Osteoblast (primary cell): ENCODE results near the gene MRPS27. TPM values are rescaled to one million over a fixed set of nuclear protein-coding genes. Genes with fewer than 3 reads are reported as not detected.

Experiments
- DNase-seq: peaks from one replicate; pipeline ENCODE4 v3.0.0; 2011; ENCODE audit warnings: low spot score, mixed read lengths; ENCODE audit not compliant: insufficient read length; ENCODE audit errors: missing footprints
- H2AFZ ChIP-seq: 2 replicates; pipeline ENCODE4 v1.6.0; 2011; ENCODE audit warnings: mild to moderate bottlenecking, low read length
- H3K27ac ChIP-seq: 2 replicates; pipeline ENCODE4 v1.5.1; 2011; ENCODE audit warnings: mild to moderate bottlenecking, low read depth, low read length, moderate library complexity
- H3K27me3 ChIP-seq: 2 replicates; pipeline ENCODE4 v1.6.0; 2012; ENCODE audit warnings: mild to moderate bottlenecking, control low read depth, inconsistent platforms, low read length, moderate library complexity; ENCODE audit not compliant: insufficient read depth
- H3K36me3 ChIP-seq: 2 replicates; pipeline ENCODE4 v1.5.1; 2011; ENCODE audit warnings: mild to moderate bottlenecking, low read length, control low read depth, moderate library complexity; ENCODE audit not compliant: insufficient read depth
- H3K4me1 ChIP-seq: 2 replicates; pipeline ENCODE4 v1.5.1; 2011; ENCODE audit warnings: mild to moderate bottlenecking, low read length, control low read depth, moderate library complexity; ENCODE audit not compliant: insufficient read depth
- H3K4me2 ChIP-seq: 2 replicates; pipeline ENCODE4 v1.6.0; 2011; ENCODE audit warnings: mild to moderate bottlenecking, low read length; ENCODE audit not compliant: insufficient read depth
- H3K4me3 ChIP-seq: fragments of 200-600 bp; sonication (generic); 3 replicates; pipeline ENCODE4 v1.5.1; 2012; ENCODE audit warnings: mild to moderate bottlenecking, low read length, inconsistent platforms; ENCODE audit not compliant: insufficient read depth
- H3K79me2 ChIP-seq: 2 replicates; pipeline ENCODE4 v1.6.0; 2012; ENCODE audit warnings: mild to moderate bottlenecking, low read length, control low read depth, inconsistent platforms; ENCODE audit not compliant: insufficient read depth
- H3K9me3 ChIP-seq: 2 replicates; pipeline ENCODE4 v1.5.1; 2011; ENCODE audit warnings: low read depth, low read length, control low read depth
- H4K20me1 ChIP-seq: 2 replicates; pipeline ENCODE4 v1.6.0; 2012; ENCODE audit warnings: mild to moderate bottlenecking, low read length, control low read depth; ENCODE audit not compliant: insufficient read depth
- CTCF ChIP-seq: IDR thresholded peaks from 2 replicates; pipeline ENCODE4 v1.5.1; 2011; ENCODE audit warnings: mild to moderate bottlenecking, low read depth, low read length, moderate library complexity; ENCODE audit errors: extremely low read depth
- total RNA-seq: library from RNA; depleted of rRNA; stranded (reverse); fragments of >200 nt; gene quantifications from 2 replicates; pipeline ENCODE4 v1.2.3, GENCODE V29; 2012

Gene MRPS27
- total RNA-seq, 1 donor: 106 TPM

DNA sequence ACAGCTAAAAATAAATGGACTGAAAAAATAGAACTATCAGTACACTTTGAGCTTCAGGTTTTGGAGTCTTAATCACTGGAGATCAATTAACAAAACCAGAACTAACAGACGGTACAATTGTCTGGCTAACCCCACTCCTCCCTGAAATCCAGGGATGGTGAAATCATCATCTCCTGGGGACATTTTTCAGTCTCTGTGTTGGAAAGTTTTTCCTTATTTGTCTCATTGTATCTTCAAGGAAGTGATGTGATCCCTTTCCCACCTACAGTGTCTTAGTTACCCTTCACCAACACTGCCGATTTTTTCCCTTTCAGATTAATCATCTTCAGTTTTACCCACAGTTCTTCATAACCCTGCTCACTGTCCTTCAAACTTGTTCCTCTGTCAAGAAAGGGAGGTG is 130.9 kb downstream of the MRPS27 start:
- Histone ChIP-seq H3K79me2 (peaks cover 78% of the 10 kb centered on the region), H3K27ac (peak overlapping the region; percentile 40), H3K4me3 (no peak overlapping the region), H3K36me3 (peaks cover 90% of the 10 kb centered on the region), H4K20me1 (peaks cover 3% of the 10 kb centered on the region), H3K9me3 (no peaks in the 10 kb centered on the region), H3K4me1 (no peaks in the 10 kb centered on the region), H3K27me3 (no peaks in the 10 kb centered on the region), H2AFZ (no peak overlapping the region), H3K4me2 (no peak overlapping the region)
- no peak for TF ChIP-seq CTCF
- no peak for DNase-seq

DNA sequence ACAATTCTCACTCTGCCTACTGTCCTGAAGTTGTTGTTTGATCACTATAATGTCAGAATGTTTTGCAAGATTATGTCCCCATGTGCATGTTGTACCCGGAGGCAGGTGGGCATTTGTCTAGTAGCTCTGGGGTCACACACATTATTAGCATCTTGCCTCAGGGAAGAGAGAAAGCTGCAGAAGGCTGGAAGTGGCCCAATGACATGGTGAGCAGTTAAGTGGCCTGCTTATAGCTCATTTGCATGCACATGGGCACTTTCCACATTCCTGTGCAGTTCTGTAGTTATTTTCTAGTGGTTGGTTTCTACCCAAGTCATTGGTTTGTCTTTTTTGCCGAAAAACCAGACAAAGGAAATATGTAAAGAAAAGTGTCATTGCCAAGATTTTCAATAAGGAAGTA is 131.9 kb downstream of the MRPS27 start:
- peaks cover 90% of the 10 kb centered on the region for H3K36me3 ChIP-seq
- H3K4me3 ChIP-seq: no peak overlapping the region
- H3K4me1 ChIP-seq: no peaks in the 10 kb centered on the region
- H4K20me1 ChIP-seq: no peaks in the 10 kb centered on the region
- no peak for DNase-seq
- H3K79me2 ChIP-seq: peaks cover 85% of the 10 kb centered on the region
- TF ChIP-seq CTCF: no peak
- H3K27me3 ChIP-seq: no peaks in the 10 kb centered on the region
- no peak overlapping the region for H3K4me2 ChIP-seq
- H3K27ac ChIP-seq: no peak overlapping the region
- H2AFZ ChIP-seq: no peak overlapping the region
- H3K9me3 ChIP-seq: no peaks in the 10 kb centered on the region

DNA sequence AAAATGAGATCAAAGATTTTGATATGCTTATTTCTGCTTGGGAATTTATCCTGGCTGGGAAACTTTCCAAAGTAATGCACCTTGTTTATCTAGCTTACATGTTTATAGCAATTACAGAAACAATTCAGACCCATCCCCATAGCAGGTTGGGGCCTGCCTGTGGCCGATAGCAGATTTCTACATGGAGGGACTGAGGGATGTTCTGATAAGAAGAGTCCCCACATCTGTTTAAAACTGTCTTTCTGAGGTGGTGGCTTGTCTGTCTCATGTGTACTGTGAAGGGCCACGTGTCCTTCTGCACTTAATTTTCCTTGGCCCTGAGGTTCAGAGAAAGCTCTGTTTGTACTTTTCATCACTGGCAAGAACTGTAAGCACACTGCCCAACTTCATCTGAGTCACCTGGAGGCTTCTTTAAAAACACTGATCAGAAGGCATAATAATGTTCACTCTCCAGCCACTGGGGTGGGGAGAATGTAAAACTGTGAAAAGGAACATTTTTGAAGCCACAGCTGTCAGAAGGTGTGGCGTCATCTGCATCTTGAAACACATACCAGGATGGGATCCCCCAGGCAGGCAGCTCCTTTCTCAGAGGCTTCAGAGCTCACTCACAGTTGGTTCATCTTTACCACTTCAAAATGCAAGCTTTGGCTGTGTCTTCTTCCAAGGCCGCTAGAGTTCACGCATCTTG is 132.5 kb downstream of the MRPS27 start:
- Histone ChIP-seq H3K36me3 (peaks cover 87% of the 10 kb centered on the region), H3K4me2 (no peak overlapping the region), H3K4me1 (no peaks in the 10 kb centered on the region), H3K27me3 (no peaks in the 10 kb centered on the region), H3K79me2 (peaks cover 88% of the 10 kb centered on the region), H3K9me3 (no peaks in the 10 kb centered on the region), H3K4me3 (no peak overlapping the region), H4K20me1 (no peaks in the 10 kb centered on the region), H3K27ac (peak overlapping the region; percentile 22), H2AFZ (no peak overlapping the region)
- TF ChIP-seq CTCF: no peak
- DNase-seq: no peak

DNA sequence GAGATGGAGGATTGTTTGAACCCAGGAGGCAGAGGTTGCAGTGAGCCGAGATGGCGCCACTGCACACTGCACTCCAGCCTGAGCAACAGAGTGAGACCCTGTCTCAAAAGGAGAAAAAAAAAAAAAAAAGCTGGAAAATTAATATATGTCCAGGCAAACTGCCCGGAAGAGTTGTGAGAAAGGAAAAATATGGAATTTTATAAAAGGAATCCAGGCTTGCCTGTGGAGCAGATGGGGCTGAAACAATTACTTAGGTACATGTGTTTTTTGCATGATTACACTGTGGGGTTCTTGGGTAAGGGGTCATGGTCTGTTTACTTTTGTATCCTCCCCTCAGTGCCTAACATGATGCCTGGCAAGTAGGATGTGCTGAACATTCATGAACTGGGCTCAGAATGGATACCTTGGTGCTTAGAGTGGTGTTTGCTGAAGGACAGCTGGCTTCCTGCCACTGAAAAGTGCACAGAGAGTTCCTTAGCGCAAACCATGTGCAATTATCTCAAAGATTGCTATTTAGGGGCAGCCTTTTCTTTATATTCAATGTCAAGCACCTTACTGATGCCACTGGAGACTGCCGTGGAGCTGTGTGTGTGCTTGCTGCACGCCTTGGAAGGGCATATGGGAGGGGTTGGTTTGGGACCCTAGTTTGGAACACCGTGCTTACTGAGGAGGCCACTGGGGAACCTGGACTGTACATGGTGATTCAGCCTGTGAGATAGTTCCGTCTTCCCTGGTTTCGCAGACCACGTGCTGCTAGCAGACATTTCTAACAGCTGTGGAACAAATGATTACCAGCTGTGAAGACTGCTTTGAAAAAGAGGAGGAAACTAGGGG is 134.3 kb downstream of the MRPS27 start:
- H3K36me3 ChIP-seq: peaks cover 81% of the 10 kb centered on the region

More for the DNA sequence above, 134.3 kb downstream of the MRPS27 start:
- Histone ChIP-seq H3K4me2 (no peak overlapping the region), H3K27me3 (no peaks in the 10 kb centered on the region), H3K79me2 (peaks cover 89% of the 10 kb centered on the region), H2AFZ (no peak overlapping the region), H3K4me3 (no peak overlapping the region), H4K20me1 (no peaks in the 10 kb centered on the region), H3K27ac (no peak overlapping the region), H3K9me3 (no peaks in the 10 kb centered on the region), H3K4me1 (peaks cover 2% of the 10 kb centered on the region)
- no peak for TF ChIP-seq CTCF
- DNase-seq: no peak
